ENCODE results near the gene IDUA. TPM values are rescaled to one million over a fixed set of nuclear protein-coding genes. Genes with fewer than 3 reads are reported as not detected.
"Not testable (repeated sequence)": the region's sequence is repeated elsewhere in the genome, so short reads cannot be mapped to it uniquely, and the experiment has no call there.

IDUA gene
- total RNA-seq, 1 donor from 2014 or later, result 14.9 TPM

DNA sequence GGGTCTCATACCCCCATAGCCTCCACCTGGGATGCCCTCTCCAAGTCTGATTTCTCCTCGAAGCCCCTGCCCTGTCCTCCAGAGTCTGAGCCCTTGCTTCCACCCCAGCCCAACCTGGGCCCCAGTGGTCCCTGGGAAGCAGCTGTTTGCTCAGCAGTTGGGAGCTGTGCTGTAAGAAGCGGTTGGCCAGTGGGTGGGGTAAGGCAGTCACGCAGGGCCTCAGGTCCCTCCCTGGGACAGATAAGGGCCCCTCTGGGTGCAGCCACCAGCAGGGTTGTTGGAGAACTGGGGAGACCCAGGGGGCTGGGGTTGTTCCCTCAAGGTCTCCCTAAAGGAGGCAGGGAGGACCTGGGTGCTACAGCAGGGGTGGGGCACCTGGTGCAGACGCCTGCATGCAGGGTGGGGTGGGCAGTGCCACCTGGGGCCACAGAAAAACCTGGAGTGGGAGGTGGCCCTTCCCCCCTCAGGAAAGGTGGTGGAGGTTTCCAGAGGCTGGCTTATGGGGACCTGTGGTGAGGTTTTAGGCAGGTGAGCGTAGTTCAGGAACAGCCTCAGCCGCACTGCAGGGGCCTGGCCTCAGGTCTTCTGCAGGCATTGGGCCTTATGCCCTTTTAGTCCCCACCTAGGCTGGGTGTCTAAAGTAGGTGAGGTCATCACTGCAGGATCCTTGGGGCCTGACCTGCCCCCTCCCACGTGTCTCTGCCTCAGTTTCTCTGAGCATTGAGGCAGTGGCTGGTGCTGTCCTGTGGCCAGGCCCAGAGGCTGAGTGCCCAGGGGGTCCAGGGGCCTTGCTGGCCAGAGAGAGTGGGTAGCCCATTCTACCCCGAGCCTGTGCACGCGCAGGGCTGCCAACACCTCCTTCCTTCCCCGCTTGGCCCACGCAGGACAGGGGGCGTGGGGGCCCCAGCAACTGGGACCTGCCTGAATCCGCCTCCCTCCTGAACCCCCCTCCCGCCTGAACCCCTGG lies 9.5 kb downstream of the IDUA start:
- no peak overlapping the region for H3K27ac Mint-ChIP-seq (ENCODE audit: unreplicated experiment)
- TF ChIP-seq, protein P1, sequence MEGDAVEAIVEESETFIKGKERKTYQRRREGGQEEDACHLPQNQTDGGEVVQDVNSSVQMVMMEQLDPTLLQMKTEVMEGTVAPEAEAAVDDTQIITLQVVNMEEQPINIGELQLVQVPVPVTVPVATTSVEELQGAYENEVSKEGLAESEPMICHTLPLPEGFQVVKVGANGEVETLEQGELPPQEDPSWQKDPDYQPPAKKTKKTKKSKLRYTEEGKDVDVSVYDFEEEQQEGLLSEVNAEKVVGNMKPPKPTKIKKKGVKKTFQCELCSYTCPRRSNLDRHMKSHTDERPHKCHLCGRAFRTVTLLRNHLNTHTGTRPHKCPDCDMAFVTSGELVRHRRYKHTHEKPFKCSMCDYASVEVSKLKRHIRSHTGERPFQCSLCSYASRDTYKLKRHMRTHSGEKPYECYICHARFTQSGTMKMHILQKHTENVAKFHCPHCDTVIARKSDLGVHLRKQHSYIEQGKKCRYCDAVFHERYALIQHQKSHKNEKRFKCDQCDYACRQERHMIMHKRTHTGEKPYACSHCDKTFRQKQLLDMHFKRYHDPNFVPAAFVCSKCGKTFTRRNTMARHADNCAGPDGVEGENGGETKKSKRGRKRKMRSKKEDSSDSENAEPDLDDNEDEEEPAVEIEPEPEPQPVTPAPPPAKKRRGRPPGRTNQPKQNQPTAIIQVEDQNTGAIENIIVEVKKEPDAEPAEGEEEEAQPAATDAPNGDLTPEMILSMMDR (IDR thresholded peaks at IDR 0.05; ENCODE audit: unreplicated experiment), result no peak
- H3K4me1 Mint-ChIP-seq (ENCODE audit: unreplicated experiment), result no peaks in the 10 kb centered on the region
- H3K27me3 Mint-ChIP-seq (ENCODE audit: unreplicated experiment), result peaks cover 18% of the 10 kb centered on the region
- H3K4me3 Mint-ChIP-seq (ENCODE audit: unreplicated experiment), result no peak overlapping the region
- H3K9me3 Mint-ChIP-seq (ENCODE audit: unreplicated experiment), result no peaks in the 10 kb centered on the region
- H3K36me3 Mint-ChIP-seq (ENCODE audit: low read depth, unreplicated experiment), result no peaks in the 10 kb centered on the region
- DNase-seq (ENCODE audit: low spot score), result no peak

DNA sequence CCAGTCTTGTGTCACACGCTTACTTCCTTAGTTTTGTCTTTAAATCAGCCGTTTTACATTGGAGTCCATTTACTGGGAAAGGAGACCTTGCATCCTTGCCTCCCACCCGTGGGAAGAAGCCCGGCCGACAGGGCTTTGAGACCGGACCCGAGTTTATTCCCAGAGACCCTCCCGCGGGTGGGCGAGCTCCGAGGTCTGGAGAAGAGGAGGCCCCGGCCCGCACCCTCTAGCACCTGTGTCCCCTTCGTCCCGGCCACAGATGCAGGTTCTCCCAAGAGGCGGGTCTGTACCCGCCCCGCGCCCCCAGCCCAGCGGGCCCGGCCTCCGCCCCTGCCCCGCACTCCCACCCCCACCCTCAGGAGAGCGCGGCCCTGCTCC lies 10.1 kb downstream of the IDUA start:
- DNase-seq (ENCODE audit: low spot score), result no peak
- no peaks in the 10 kb centered on the region for H3K9me3 Mint-ChIP-seq (ENCODE audit: unreplicated experiment)
- H3K27me3 Mint-ChIP-seq (ENCODE audit: unreplicated experiment), result peaks cover 18% of the 10 kb centered on the region
- TF ChIP-seq, protein P1 (IDR thresholded peaks at IDR 0.05; ENCODE audit: unreplicated experiment), result no peak
- H3K27ac Mint-ChIP-seq (ENCODE audit: unreplicated experiment), result no peak overlapping the region
- H3K4me3 Mint-ChIP-seq (ENCODE audit: unreplicated experiment), result no peak overlapping the region
- H3K4me1 Mint-ChIP-seq (ENCODE audit: unreplicated experiment), result no peaks in the 10 kb centered on the region
- no peaks in the 10 kb centered on the region for H3K36me3 Mint-ChIP-seq (ENCODE audit: low read depth, unreplicated experiment)

DNA sequence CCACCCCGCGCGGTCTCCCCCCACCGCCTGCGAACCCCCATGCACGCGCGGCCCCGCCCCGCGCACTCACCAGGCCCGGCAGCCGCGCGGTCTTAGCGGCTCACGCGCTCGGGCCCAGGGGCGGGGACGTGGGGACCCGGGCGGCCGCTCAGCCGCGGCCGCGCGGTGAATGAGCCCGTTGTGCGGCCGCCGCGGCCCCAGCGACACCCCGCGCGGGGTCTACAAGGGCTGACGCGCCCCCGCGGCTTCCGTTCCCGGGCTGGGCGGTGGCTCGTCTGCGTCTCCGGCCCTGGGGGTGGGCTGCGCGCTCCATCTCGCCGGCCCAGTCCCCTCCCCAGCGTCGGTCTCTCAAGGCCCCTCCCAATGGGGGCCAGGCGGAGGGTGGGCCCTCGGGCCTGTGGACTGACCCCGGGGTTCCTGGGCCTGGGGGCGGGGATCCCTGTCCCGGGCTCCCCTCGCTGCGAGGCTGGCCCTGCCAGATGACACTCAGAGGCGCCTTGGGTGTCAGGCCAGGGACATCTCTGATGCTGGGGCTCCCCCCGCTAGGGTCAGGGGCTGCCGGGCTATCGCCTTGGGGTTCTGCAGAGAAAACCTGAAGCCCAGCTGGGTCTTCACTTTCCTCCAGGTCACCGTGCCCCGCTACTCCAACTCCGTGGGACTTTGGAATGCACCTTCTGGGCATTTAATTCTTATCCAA lies 10.7 kb downstream of the IDUA start:
- Mint-ChIP-seq H3K4me3 (ENCODE audit: unreplicated experiment) (no peak overlapping the region), H3K36me3 (ENCODE audit: low read depth, unreplicated experiment) (no peaks in the 10 kb centered on the region), H3K27ac (ENCODE audit: unreplicated experiment) (no peak overlapping the region), H3K27me3 (ENCODE audit: unreplicated experiment) (peaks cover 20% of the 10 kb centered on the region), H3K9me3 (ENCODE audit: unreplicated experiment) (no peaks in the 10 kb centered on the region), H3K4me1 (ENCODE audit: unreplicated experiment) (no peaks in the 10 kb centered on the region)
- TF ChIP-seq, protein P1 (IDR thresholded peaks at IDR 0.05; ENCODE audit: unreplicated experiment), result no peak
- no peak for DNase-seq (ENCODE audit: low spot score)

DNA sequence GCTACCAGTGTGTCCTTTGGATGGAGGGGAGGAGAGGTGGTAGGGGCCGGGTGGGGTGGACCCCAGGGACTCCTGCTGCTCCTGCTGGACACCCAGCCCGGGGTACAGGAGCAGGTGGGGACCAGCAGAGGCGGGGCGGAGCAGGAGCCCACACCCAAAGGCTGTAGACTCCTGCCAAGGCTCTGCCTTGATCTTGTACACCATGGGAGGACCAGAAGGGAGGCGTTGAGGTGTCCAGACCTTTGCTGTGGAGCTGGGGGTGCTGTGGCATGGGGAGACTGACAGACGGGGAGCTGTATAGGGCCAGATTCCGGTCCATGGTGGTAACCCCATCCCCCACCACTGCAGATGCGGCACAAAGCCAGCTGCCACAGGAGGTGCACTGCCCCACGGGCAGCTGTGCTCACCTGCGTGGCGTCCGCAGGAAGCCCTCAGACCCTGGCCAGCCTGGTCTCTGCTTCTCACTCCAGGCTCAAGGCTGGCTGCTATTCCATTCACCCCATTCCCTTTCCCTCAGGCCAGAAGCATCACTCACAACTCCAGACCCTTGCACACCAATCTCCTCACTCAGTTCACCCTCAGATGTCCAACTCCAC lies 11.3 kb downstream of the IDUA start:
- TF ChIP-seq, protein P1 (IDR thresholded peaks at IDR 0.05; ENCODE audit: unreplicated experiment), result no peak
- peaks cover 18% of the 10 kb centered on the region for H3K27me3 Mint-ChIP-seq (ENCODE audit: unreplicated experiment)
- H3K27ac Mint-ChIP-seq (ENCODE audit: unreplicated experiment), result no peak overlapping the region
- no peaks in the 10 kb centered on the region for H3K9me3 Mint-ChIP-seq (ENCODE audit: unreplicated experiment)
- DNase-seq (ENCODE audit: low spot score), result no peak
- no peaks in the 10 kb centered on the region for H3K4me1 Mint-ChIP-seq (ENCODE audit: unreplicated experiment)
- no peaks in the 10 kb centered on the region for H3K36me3 Mint-ChIP-seq (ENCODE audit: low read depth, unreplicated experiment)
- H3K4me3 Mint-ChIP-seq (ENCODE audit: unreplicated experiment), result no peak overlapping the region

DNA sequence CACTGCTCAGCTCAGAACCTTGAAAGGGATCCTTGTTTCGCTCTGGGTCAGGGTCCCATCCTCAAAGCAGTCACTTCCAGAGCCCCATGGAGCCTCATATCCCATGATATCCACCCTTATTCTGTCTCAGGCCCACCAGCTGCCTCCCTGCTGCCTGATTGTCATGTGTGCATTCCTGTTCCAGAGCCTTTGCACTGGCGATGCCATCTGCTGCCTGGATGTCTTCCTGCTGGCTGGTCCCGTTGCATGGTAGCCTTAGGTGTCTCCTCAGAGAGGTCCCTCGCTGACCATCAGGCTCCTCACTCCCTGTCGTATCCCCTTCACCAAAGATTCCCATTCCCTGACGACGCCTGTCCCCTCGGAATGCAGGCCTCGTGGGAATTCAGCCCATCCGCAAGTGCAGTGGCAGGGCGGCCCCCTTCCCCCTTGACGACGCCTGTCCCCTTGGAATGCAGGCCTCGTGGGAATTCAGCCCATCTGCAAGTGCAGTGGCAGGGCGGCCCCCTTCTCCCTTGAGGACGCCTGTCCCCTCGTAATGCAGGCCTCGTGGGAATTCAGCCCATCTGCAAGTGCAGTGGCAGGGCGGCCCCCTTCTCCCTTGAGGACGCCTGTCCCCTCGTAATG lies 12.5 kb downstream of the IDUA start:
- not testable (repeated sequence) for H3K4me1 Mint-ChIP-seq (ENCODE audit: unreplicated experiment); H3K36me3 Mint-ChIP-seq (ENCODE audit: low read depth, unreplicated experiment); H3K9me3 Mint-ChIP-seq (ENCODE audit: unreplicated experiment); DNase-seq (ENCODE audit: low spot score); H3K4me3 Mint-ChIP-seq (ENCODE audit: unreplicated experiment)
- Mint-ChIP-seq H3K27ac (ENCODE audit: unreplicated experiment) (peak overlapping the region; percentile 36), H3K27me3 (ENCODE audit: unreplicated experiment) (peaks cover 24% of the 10 kb centered on the region)
